ENCODE data around the gene NHEJ1. TPM values are rescaled to one million over a fixed set of nuclear protein-coding genes. Genes with fewer than 3 reads are reported as not detected.

The NHEJ1 gene
- total RNA-seq, 1 experiment from 2014 or later: 20.8 TPM

DNA sequence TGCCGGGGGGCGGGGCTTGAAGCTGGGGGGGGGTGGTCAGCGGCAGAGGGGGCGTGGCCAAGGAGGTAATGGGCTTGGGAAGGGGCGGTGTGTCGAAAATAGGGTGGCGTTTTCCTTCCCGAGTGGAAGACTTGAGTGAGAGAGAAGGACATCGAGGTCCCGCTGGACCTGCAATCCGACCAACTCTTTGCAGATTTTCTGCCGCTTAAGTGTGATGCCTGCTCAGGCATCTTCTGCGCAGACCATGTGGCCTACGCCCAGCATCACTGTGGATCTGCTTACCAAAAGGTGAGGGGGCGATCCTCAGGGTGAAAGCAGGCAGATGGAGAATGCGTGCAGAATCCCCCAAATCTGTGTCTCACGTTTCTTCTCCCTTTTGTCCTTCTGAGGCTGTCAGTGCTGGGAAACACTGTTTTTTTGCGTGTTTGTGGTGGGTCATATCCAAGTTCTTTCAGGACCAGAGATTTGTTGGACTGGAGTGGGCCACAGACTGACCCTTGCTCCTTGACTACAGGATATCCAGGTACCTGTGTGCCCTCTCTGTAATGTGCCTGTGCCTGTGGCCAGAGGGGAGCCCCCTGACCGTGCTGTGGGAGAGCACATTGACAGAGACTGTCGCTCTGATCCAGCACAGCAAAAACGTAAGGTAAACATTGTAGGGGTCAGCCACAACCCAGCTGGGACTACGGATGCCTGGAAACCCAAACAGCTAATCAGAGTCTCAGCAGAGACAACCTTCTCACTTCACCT, 46.7 kb upstream of the NHEJ1 start:
- no CpG with 5 or more reads among the region's 22 CpGs for WGBS (ENCODE audit: extremely low coverage, insufficient read length, low lambda C conversion rate)
- peak overlapping the region in 2 of 3 experiments; percentile 1 to 63; a peak in 3 of 7 replicates for H3K27ac Mint-ChIP-seq
- H3K9ac ChIP-seq (ENCODE audit: extremely low read depth, insufficient read length, low read length): peak overlapping the region; percentile 3

More for the DNA sequence above, 46.7 kb upstream of the NHEJ1 start:
- no peak overlapping the region for H2BK120ac ChIP-seq (ENCODE audit: low read depth, low read length, poor library complexity, severe bottlenecking)
- H3K4me1 ChIP-seq (ENCODE audit: insufficient read depth, low read length): no peaks in the 10 kb centered on the region
- H3K18ac ChIP-seq (ENCODE audit: insufficient read length, low read depth, low read length): no peak overlapping the region
- no peaks in the 10 kb centered on the region for H3K79me2 ChIP-seq (ENCODE audit: insufficient read depth, low read length)
- no peak overlapping the region for H2AFZ ChIP-seq (ENCODE audit: low read length)
- H4K20me1 ChIP-seq (ENCODE audit: control insufficient read depth, insufficient read depth, insufficient read length): no peaks in the 10 kb centered on the region
- no peak overlapping the region for H2BK12ac ChIP-seq (ENCODE audit: insufficient read length, low read depth, low read length)
- Mint-ChIP-seq H3K4me3 (peak overlapping the region; percentile 83 to 88), H3K9me3 (peaks cover 3% of the 10 kb centered on the region in 2 experiments; a peak in 3 of 5 replicates), H3K4me1 (peaks cover 8 to 13% of the 10 kb centered on the region in 2 experiments), H3K36me3 (ENCODE audit: insufficient read depth in 1 of 3, low read depth in 3 of 3) (peaks cover 7 to 46% (median 37%) of the 10 kb centered on the region in 3 experiments), H3K27me3 (ENCODE audit: low read depth) (peaks cover 10% of the 10 kb centered on the region)
- no peak overlapping the region for H4K91ac ChIP-seq (ENCODE audit: insufficient read length, low read depth, low read length)
- no peak overlapping the region for H3K4ac ChIP-seq (ENCODE audit: low read depth, low read length)
- H2BK5ac ChIP-seq (ENCODE audit: insufficient read length, low read length): no peak overlapping the region
- TF ChIP-seq, protein P1, sequence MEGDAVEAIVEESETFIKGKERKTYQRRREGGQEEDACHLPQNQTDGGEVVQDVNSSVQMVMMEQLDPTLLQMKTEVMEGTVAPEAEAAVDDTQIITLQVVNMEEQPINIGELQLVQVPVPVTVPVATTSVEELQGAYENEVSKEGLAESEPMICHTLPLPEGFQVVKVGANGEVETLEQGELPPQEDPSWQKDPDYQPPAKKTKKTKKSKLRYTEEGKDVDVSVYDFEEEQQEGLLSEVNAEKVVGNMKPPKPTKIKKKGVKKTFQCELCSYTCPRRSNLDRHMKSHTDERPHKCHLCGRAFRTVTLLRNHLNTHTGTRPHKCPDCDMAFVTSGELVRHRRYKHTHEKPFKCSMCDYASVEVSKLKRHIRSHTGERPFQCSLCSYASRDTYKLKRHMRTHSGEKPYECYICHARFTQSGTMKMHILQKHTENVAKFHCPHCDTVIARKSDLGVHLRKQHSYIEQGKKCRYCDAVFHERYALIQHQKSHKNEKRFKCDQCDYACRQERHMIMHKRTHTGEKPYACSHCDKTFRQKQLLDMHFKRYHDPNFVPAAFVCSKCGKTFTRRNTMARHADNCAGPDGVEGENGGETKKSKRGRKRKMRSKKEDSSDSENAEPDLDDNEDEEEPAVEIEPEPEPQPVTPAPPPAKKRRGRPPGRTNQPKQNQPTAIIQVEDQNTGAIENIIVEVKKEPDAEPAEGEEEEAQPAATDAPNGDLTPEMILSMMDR (conservative IDR thresholded peaks at IDR 0.05): no peak
- peak overlapping the region; percentile 67 for H3K4me2 ChIP-seq (ENCODE audit: insufficient read depth, insufficient read length, low read length)
- H3T11ph ChIP-seq (ENCODE audit: low read length): no peak overlapping the region
- H3K14ac ChIP-seq (ENCODE audit: insufficient read depth, low read length): no peak overlapping the region
- no peaks in the 10 kb centered on the region for H3K9me3 ChIP-seq (ENCODE audit: control insufficient read depth, low read depth, low read length)
- no peaks in the 10 kb centered on the region for H3K79me1 ChIP-seq (ENCODE audit: insufficient read depth, low read depth, low read length, poor library complexity, severe bottlenecking)
- H4K5ac ChIP-seq (ENCODE audit: insufficient read length, low read depth, low read length): no peak overlapping the region
- H3K27me3 ChIP-seq (ENCODE audit: insufficient read depth, low read length): no peaks in the 10 kb centered on the region
- no peak overlapping the region for H3K56ac ChIP-seq (ENCODE audit: insufficient read length, low read depth, low read length)
- no peak overlapping the region for H2BK15ac ChIP-seq (ENCODE audit: low read depth, low read length)
- no peak overlapping the region for H3K23ac ChIP-seq (ENCODE audit: insufficient read length, low read depth, low read length)
- no peak for DNase-seq
- H3K27ac ChIP-seq (ENCODE audit: insufficient read length, low read depth, low read length): no peak overlapping the region
- no peak overlapping the region for H2AK5ac ChIP-seq (ENCODE audit: insufficient read length, low read length)
- no peak overlapping the region for H2BK20ac ChIP-seq (ENCODE audit: low read depth, low read length, poor library complexity, severe bottlenecking)
- H4K8ac ChIP-seq (replicated peaks; ENCODE audit: insufficient read length, low read depth, low read length): no peak overlapping the region
- peaks cover 4% of the 10 kb centered on the region for H3K23me2 ChIP-seq (ENCODE audit: insufficient read length, low read depth, low read length, poor library complexity, severe bottlenecking)

Data from H9 (cell line).